T1000 (cell line): ENCODE results near the gene RBBP8NL.
"Not testable (repeated sequence)": the region's sequence is repeated elsewhere in the genome, so short reads cannot be mapped to it uniquely, and the experiment has no call there.

Experiments used
- DNase-seq: peaks from one replicate; lab custom pipeline; 2025; ENCODE audit warnings: mixed read lengths; lab: John Stamatoyannopoulos, UW

RBBP8NL gene

GRCh38 chr20:62441987-62442539 lies 14.7 kb upstream of the RBBP8NL start:
- DNase-seq, result no peak

GRCh38 chr20:62439218-62439617 lies 11.9 kb upstream of the RBBP8NL start:
- DNase-seq, result no peak

GRCh38 chr20:62437927-62438326 lies 10.6 kb upstream of the RBBP8NL start:
- no peak for DNase-seq

GRCh38 chr20:62437496-62437895 lies 10.2 kb upstream of the RBBP8NL start:
- DNase-seq, result no peak

- DNase-seq, result no peak
Observed at GRCh38 chr20:62436692-62437091, 9.4 kb upstream of the RBBP8NL start.

GRCh38 chr20:62433658-62434497 lies 6.5 kb upstream of the RBBP8NL start:
- DNase-seq, result no peak

- no peak for DNase-seq
Observed at GRCh38 chr20:62430866-62431447, 3.6 kb upstream of the RBBP8NL start.

- DNase-seq, result no peak
Observed at GRCh38 chr20:62430311-62430853, 3.0 kb upstream of the RBBP8NL start.

- no peak for DNase-seq
Observed at GRCh38 chr20:62429455-62430310, 2.3 kb upstream of the RBBP8NL start.

GRCh38 chr20:62428396-62429295 lies 1.3 kb upstream of the RBBP8NL start:
- DNase-seq, result no peak

GRCh38 chr20:62428002-62428372 lies 648 bp upstream of the RBBP8NL start:
- no peak for DNase-seq

GRCh38 chr20:62426699-62427131 lies 624 bp downstream of the RBBP8NL start:
- no peak for DNase-seq

- DNase-seq, result not testable (repeated sequence)
Observed at GRCh38 chr20:62426059-62426348, 1.3 kb downstream of the RBBP8NL start.

GRCh38 chr20:62425281-62426058 lies 1.9 kb downstream of the RBBP8NL start:
- no peak for DNase-seq

GRCh38 chr20:62424249-62425107 lies 2.9 kb downstream of the RBBP8NL start:
- no peak for DNase-seq

GRCh38 chr20:62423326-62423706 lies 4.0 kb downstream of the RBBP8NL start:
- no peak for DNase-seq

GRCh38 chr20:62422636-62423325 lies 4.6 kb downstream of the RBBP8NL start:
- no peak for DNase-seq

- DNase-seq, result no peak
Observed at GRCh38 chr20:62421716-62421990, 5.7 kb downstream of the RBBP8NL start.
